GM19452 (cell line): ENCODE results near the gene ZNF157.
"Not testable (repeated sequence)": the region's sequence is repeated elsewhere in the genome, so short reads cannot be mapped to it uniquely, and the experiment has no call there.

Experiments
- ATAC-seq: cut with Tn5 transposase; IDR thresholded peaks from one replicate; pipeline ENCODE4 v1.9.1; 2021; ENCODE audit not compliant: unreplicated experiment

ZNF157 gene

GRCh38 chrX:47370278-47370677 is at the start of gene ZNF157:
Gene ZNF157 (plus strand): TSS chrX:47370578. CDS start chrX:47370669, 91 bp downstream.
- no peak for ATAC-seq

- no peak for ATAC-seq
These were observed 49.0 kb upstream of the ZNF157 start for GRCh38 chrX:47321386-47321785.

- no peak for ATAC-seq
These were observed 48.5 kb upstream of the ZNF157 start for GRCh38 chrX:47321823-47322371.

GRCh38 chrX:47327902-47328301 is 42.5 kb upstream of the ZNF157 start:
- no peak for ATAC-seq

GRCh38 chrX:47332729-47333128 is 37.6 kb upstream of the ZNF157 start:
- not testable (repeated sequence) for ATAC-seq

- no peak for ATAC-seq
These were observed 18.7 kb upstream of the ZNF157 start for GRCh38 chrX:47351706-47352105.

GRCh38 chrX:47358387-47359065 is 11.9 kb upstream of the ZNF157 start:
- ATAC-seq: no peak

- ATAC-seq: no peak
These were observed 9.8 kb upstream of the ZNF157 start for GRCh38 chrX:47360423-47361179.

GRCh38 chrX:47361538-47362511 is 8.6 kb upstream of the ZNF157 start:
- peak; percentile 91 for ATAC-seq

- ATAC-seq: no peak
These were observed 4.2 kb upstream of the ZNF157 start for GRCh38 chrX:47366041-47366722.

GRCh38 chrX:47373198-47373597 is 2.8 kb downstream of the ZNF157 start:
- no peak for ATAC-seq

GRCh38 chrX:47380268-47380667 is 9.9 kb downstream of the ZNF157 start:
- ATAC-seq: no peak

- not testable (repeated sequence) for ATAC-seq
These were observed 10.5 kb downstream of the ZNF157 start for GRCh38 chrX:47380837-47381236.

- ATAC-seq: no peak
These were observed 14.1 kb downstream of the ZNF157 start for GRCh38 chrX:47384502-47384901.

- ATAC-seq: no peak
These were observed 20.4 kb downstream of the ZNF157 start for GRCh38 chrX:47390780-47391179.

GRCh38 chrX:47413179-47413594 is 42.8 kb downstream of the ZNF157 start:
- ATAC-seq: no peak

- no peak for ATAC-seq
These were observed 49.9 kb downstream of the ZNF157 start for GRCh38 chrX:47420265-47420664.

GRCh38 chrX:47420962-47421361 is 50.6 kb downstream of the ZNF157 start:
- ATAC-seq: no peak

GRCh38 chrX:47422444-47422843 is 52.1 kb downstream of the ZNF157 start:
- ATAC-seq: no peak

GRCh38 chrX:47430925-47431324 is 60.5 kb downstream of the ZNF157 start:
- ATAC-seq: no peak
